Muscle of leg (tissue), 11 donors: ENCODE data around the gene MGLL. TPM values are rescaled to one million over a fixed set of nuclear protein-coding genes. Genes with fewer than 3 reads are reported as not detected.
A peak's percentile ranks its signal among the peaks of the same experiment; 100 is the strongest.

ENCODE experiments used
- DNase-seq: peaks from one replicate; pipeline ENCODE4 v3.0.0; 2013
- H3K27ac ChIP-seq: one replicate; pipeline ENCODE4 v1.5.1; 2013; ENCODE audit warnings: mild to moderate bottlenecking, low read length, control low read depth
- H3K27me3 ChIP-seq: one replicate; pipeline ENCODE4 v1.6.1; 2013; ENCODE audit warnings: low read length; ENCODE audit not compliant: control insufficient read depth, insufficient read depth
- H3K36me3 ChIP-seq: one replicate; pipeline ENCODE4 v1.6.1; 2013; ENCODE audit warnings: low read length; ENCODE audit not compliant: control insufficient read depth, insufficient read depth
- H3K4me1 ChIP-seq: one replicate; pipeline ENCODE4 v1.6.1; 2013; ENCODE audit warnings: low read length; ENCODE audit not compliant: control insufficient read depth, insufficient read depth
- H3K4me3 ChIP-seq: one replicate; pipeline ENCODE4 v1.5.1; 2013; ENCODE audit warnings: low read length, control low read depth
- H3K9me3 ChIP-seq: replicated peaks from 2 replicates; pipeline ENCODE4 v1.6.1; 2013; ENCODE audit warnings: low read depth, low read length; ENCODE audit not compliant: control insufficient read depth
- WGBS: methylation state at CpG from one replicate; pipeline ENCODE4 v1.1.5; 2013; ENCODE audit warnings: missing lambda C conversion rate; ENCODE audit not compliant: insufficient coverage; 5-methylcytosine and 5-hydroxymethylcytosine counted together
- polyA plus RNA-seq, 8 donors: library from polyadenylated mRNA; unstranded; fragments of 120-200 nt; gene quantifications; one replicate each; pipeline versions ENCODE4 v1.2.1 to v1.2.3, GENCODE V29; 2013; ENCODE audit warnings: inconsistent platforms in 1 of 8, low replicate concordance in 1 of 8; ENCODE audit not compliant: insufficient read length in 8 of 8, insufficient read depth in 1 of 8
- total RNA-seq: library from RNA; stranded (reverse); fragments of 120-200 nt; gene quantifications from one replicate; pipeline ENCODE4 v1.2.4, GENCODE V29; 2013

Gene MGLL
- total and polyA plus RNA-seq, 9 donors = 18.1 to 25.7 (median 22.3) TPM

GRCh38 chr3:127736801-127737539 lies 85.3 kb downstream of the MGLL start:
- Histone ChIP-seq H3K27ac (no peak overlapping the region), H3K9me3 (no peaks in the 10 kb centered on the region), H3K4me1 (peaks cover 62% of the 10 kb centered on the region), H3K36me3 (no peaks in the 10 kb centered on the region), H3K27me3 (no peaks in the 10 kb centered on the region), H3K4me3 (no peak overlapping the region)
- no peak for DNase-seq
- 93% methylated on average over 7 of the region's 10 CpGs for WGBS

GRCh38 chr3:127735767-127736693 lies 86.3 kb downstream of the MGLL start:
- no peaks in the 10 kb centered on the region for H3K36me3 ChIP-seq
- H3K27ac ChIP-seq = peak overlapping the region; percentile 87
- H3K4me3 ChIP-seq = no peak overlapping the region
- no peaks in the 10 kb centered on the region for H3K9me3 ChIP-seq
- WGBS = 52% methylated on average over 4 of the region's 9 CpGs
- peaks cover 68% of the 10 kb centered on the region for H3K4me1 ChIP-seq
- DNase-seq = peak; percentile 84
- H3K27me3 ChIP-seq = no peaks in the 10 kb centered on the region

GRCh38 chr3:127734754-127735473 lies 87.4 kb downstream of the MGLL start:
- peak; percentile 84 for DNase-seq
- Histone ChIP-seq H3K4me3 (no peak overlapping the region), H3K27me3 (no peaks in the 10 kb centered on the region), H3K36me3 (no peaks in the 10 kb centered on the region), H3K9me3 (no peaks in the 10 kb centered on the region), H3K27ac (peak overlapping the region; percentile 87), H3K4me1 (peaks cover 69% of the 10 kb centered on the region)
- no CpG with 5 or more reads among the region's 8 CpGs for WGBS

- Histone ChIP-seq H3K27ac (peak overlapping the region; percentile 87), H3K36me3 (no peaks in the 10 kb centered on the region), H3K27me3 (no peaks in the 10 kb centered on the region), H3K9me3 (no peaks in the 10 kb centered on the region), H3K4me1 (peaks cover 67% of the 10 kb centered on the region), H3K4me3 (no peak overlapping the region)
- DNase-seq = no peak
- 84% methylated on average over 12 of the region's 12 CpGs for WGBS
Measured at GRCh38 chr3:127734181-127734720, 88.1 kb downstream of the MGLL start.

GRCh38 chr3:127733781-127734180 lies 88.5 kb downstream of the MGLL start:
- H3K4me3 ChIP-seq = no peak overlapping the region
- DNase-seq = no peak
- H3K9me3 ChIP-seq = no peaks in the 10 kb centered on the region
- H3K27ac ChIP-seq = no peak overlapping the region
- peaks cover 67% of the 10 kb centered on the region for H3K4me1 ChIP-seq
- WGBS = 56% methylated on average over 7 of the region's 10 CpGs
- H3K36me3 ChIP-seq = no peaks in the 10 kb centered on the region
- no peaks in the 10 kb centered on the region for H3K27me3 ChIP-seq

GRCh38 chr3:127732879-127733350 lies 89.4 kb downstream of the MGLL start:
- Histone ChIP-seq H3K27ac (no peak overlapping the region), H3K4me3 (no peak overlapping the region), H3K4me1 (peaks cover 61% of the 10 kb centered on the region), H3K9me3 (no peaks in the 10 kb centered on the region), H3K36me3 (no peaks in the 10 kb centered on the region), H3K27me3 (no peaks in the 10 kb centered on the region)
- DNase-seq = no peak
- WGBS = 96% methylated on average over 7 of the region's 9 CpGs

GRCh38 chr3:127732303-127732702 lies 90.0 kb downstream of the MGLL start:
- no peak for DNase-seq
- no peak overlapping the region for H3K4me3 ChIP-seq
- WGBS = 94% methylated on average over 2 of the region's 4 CpGs
- H3K9me3 ChIP-seq = no peaks in the 10 kb centered on the region
- H3K27me3 ChIP-seq = no peaks in the 10 kb centered on the region
- H3K27ac ChIP-seq = peak overlapping the region; percentile 74
- H3K36me3 ChIP-seq = no peaks in the 10 kb centered on the region
- peaks cover 60% of the 10 kb centered on the region for H3K4me1 ChIP-seq

- DNase-seq = peak; percentile 60
- Histone ChIP-seq H3K4me3 (no peak overlapping the region), H3K27me3 (no peaks in the 10 kb centered on the region), H3K4me1 (peaks cover 56% of the 10 kb centered on the region), H3K36me3 (no peaks in the 10 kb centered on the region), H3K9me3 (no peaks in the 10 kb centered on the region), H3K27ac (peak overlapping the region; percentile 74)
- WGBS = 70% methylated on average over 4 of the region's 12 CpGs
Measured at GRCh38 chr3:127731546-127732289, 90.6 kb downstream of the MGLL start.

- no peak overlapping the region for H3K27ac ChIP-seq
- no peaks in the 10 kb centered on the region for H3K27me3 ChIP-seq
- no peak overlapping the region for H3K4me3 ChIP-seq
- peak; percentile 83 for DNase-seq
- peaks cover 50% of the 10 kb centered on the region for H3K4me1 ChIP-seq
- H3K36me3 ChIP-seq = no peaks in the 10 kb centered on the region
- WGBS = no CpG with 5 or more reads among the region's 6 CpGs
- H3K9me3 ChIP-seq = no peaks in the 10 kb centered on the region
Measured at GRCh38 chr3:127730666-127731295, 91.5 kb downstream of the MGLL start.
